Measurements from ENCODE around the gene UAP1L1. TPM values are rescaled to one million over a fixed set of nuclear protein-coding genes. Genes with fewer than 3 reads are reported as not detected.

The UAP1L1 gene
- total RNA-seq, 1 donor: 16.0 TPM

GRCh38 chr9:137113385-137114159 lies 36.3 kb downstream of the UAP1L1 start:
- peak overlapping the region; percentile 63 for H3K4me3 ChIP-seq (ENCODE audit: low read depth, low read length)
- peak; percentile 12 for DNase-seq (ENCODE audit: low read depth)
- no peak for TF ChIP-seq CTCF (IDR thresholded peaks at IDR 0.05; ENCODE audit: insufficient read depth, low read depth, low read length)

GRCh38 chr9:137114220-137114612 lies 36.9 kb downstream of the UAP1L1 start:
- peak overlapping the region; percentile 63 for H3K4me3 ChIP-seq (ENCODE audit: low read depth, low read length)
- TF ChIP-seq CTCF (IDR thresholded peaks at IDR 0.05; ENCODE audit: insufficient read depth, low read depth, low read length): no peak
- DNase-seq (ENCODE audit: low read depth): no peak

GRCh38 chr9:137114613-137115393 lies 37.5 kb downstream of the UAP1L1 start, which contains the start of gene DPP7:
TSS of gene DPP7 (minus strand) at chr9:137114733. CDS start at chr9:137114713, 20 bp downstream.
- DNase-seq (ENCODE audit: low read depth): peak; percentile 51
- H3K4me3 ChIP-seq (ENCODE audit: low read depth, low read length): peak within 1 kb of the TSS; percentile 63
- TF ChIP-seq CTCF (IDR thresholded peaks at IDR 0.05; ENCODE audit: insufficient read depth, low read depth, low read length): no peak

- DNase-seq (ENCODE audit: low read depth): no peak
- TF ChIP-seq CTCF (IDR thresholded peaks at IDR 0.05; ENCODE audit: insufficient read depth, low read depth, low read length): no peak
- no peak overlapping the region for H3K4me3 ChIP-seq (ENCODE audit: low read depth, low read length)
Measured at GRCh38 chr9:137115394-137116026, 38.2 kb downstream of the UAP1L1 start.

- H3K4me3 ChIP-seq (ENCODE audit: low read depth, low read length): no peak overlapping the region
- no peak for TF ChIP-seq CTCF (IDR thresholded peaks at IDR 0.05; ENCODE audit: insufficient read depth, low read depth, low read length)
- DNase-seq (ENCODE audit: low read depth): peak; percentile 8
Measured at GRCh38 chr9:137116027-137116507, 38.8 kb downstream of the UAP1L1 start.

GRCh38 chr9:137116728-137117127 lies 39.4 kb downstream of the UAP1L1 start:
- H3K4me3 ChIP-seq (ENCODE audit: low read depth, low read length): no peak overlapping the region
- DNase-seq (ENCODE audit: low read depth): peak; percentile 54
- no peak for TF ChIP-seq CTCF (IDR thresholded peaks at IDR 0.05; ENCODE audit: insufficient read depth, low read depth, low read length)
